Gastroesophageal sphincter (tissue), 3 donors: ENCODE measurements around the gene CD93.

Source experiments
- EP300 ChIP-seq: sonication (generic); formaldehyde crosslinking; IDR thresholded peaks from one replicate; pipeline ENCODE4 v1.6.1; 2017; ENCODE audit warnings: antibody characterized with exemption, mild to moderate bottlenecking
- POLR2A ChIP-seq, 2 donors: fragments of 450-650 bp; IDR thresholded peaks; one replicate each; pipeline ENCODE4 v1.6.1; 2017; ENCODE audit warnings: antibody characterized with exemption in 2 of 2, mild to moderate bottlenecking in 2 of 2, moderate library complexity in 1 of 2
- POLR2AphosphoS5 ChIP-seq: sonication (generic); formaldehyde crosslinking; IDR thresholded peaks from one replicate; pipeline ENCODE4 v1.6.1; 2017; ENCODE audit warnings: antibody characterized with exemption
- TF ChIP-seq, protein P1 (sequence below), 4 experiments: fragments of 200-600 bp in 2 of 4; fragments of 450-650 bp in 2 of 4; sonication (generic) in 1 of 4; IDR thresholded peaks; one replicate each; pipeline ENCODE4 v1.5.1; 2017 to 2019; ENCODE audit warnings: antibody characterized with exemption in 4 of 4, mild to moderate bottlenecking in 2 of 4, moderate library complexity in 2 of 4

DNA sequence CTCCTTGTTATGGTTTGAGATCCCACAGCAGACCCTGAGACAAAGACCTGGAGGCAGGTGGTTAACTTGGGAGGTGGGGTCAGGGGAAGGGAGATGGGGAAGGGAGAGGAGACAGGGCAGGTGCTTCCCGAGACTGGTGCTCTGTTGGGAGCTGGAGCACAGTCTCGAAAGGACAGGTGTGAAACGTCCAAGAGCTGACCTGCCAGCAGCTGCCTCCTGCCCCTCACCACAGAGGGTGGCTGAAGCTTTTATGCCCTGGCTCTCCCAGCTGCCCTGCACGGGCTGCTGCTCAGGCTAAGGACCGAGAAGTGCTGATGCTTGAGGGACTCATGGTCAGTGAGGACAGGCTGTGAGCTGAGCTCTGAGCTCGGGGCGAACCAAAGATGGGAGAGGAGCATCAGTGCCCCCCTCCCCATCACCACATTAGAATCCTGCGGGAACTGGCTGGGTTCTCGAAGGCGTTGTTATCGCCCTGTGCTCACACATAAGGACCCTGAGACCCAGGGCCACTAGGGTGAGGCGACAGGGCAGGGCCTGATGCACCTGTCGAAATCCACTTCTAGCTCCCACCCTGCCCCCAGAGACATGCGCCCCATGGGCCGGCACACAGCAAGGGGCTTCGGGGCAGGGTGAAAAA, 25.3 kb upstream of the CD93 start:
- TF ChIP-seq, protein P1, sequence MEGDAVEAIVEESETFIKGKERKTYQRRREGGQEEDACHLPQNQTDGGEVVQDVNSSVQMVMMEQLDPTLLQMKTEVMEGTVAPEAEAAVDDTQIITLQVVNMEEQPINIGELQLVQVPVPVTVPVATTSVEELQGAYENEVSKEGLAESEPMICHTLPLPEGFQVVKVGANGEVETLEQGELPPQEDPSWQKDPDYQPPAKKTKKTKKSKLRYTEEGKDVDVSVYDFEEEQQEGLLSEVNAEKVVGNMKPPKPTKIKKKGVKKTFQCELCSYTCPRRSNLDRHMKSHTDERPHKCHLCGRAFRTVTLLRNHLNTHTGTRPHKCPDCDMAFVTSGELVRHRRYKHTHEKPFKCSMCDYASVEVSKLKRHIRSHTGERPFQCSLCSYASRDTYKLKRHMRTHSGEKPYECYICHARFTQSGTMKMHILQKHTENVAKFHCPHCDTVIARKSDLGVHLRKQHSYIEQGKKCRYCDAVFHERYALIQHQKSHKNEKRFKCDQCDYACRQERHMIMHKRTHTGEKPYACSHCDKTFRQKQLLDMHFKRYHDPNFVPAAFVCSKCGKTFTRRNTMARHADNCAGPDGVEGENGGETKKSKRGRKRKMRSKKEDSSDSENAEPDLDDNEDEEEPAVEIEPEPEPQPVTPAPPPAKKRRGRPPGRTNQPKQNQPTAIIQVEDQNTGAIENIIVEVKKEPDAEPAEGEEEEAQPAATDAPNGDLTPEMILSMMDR (IDR thresholded peaks at IDR 0.05): no peak
- TF ChIP-seq POLR2A (IDR thresholded peaks at IDR 0.05): no peak
- no peak for TF ChIP-seq EP300
- TF ChIP-seq POLR2AphosphoS5: no peak
